RWPE2 (cell line): Measurements from ENCODE around the gene KIDINS220.

ENCODE experiments used
- ATAC-seq: fragments of 200-7000 bp; cut with Tn5 transposase; 3 replicates; pipeline ENCODE4 v1.9.1; 2021; ENCODE audit warnings: low read depth
- DNase-seq: peaks from one replicate; pipeline ENCODE4 v3.0.0-alpha.2; 2020; ENCODE audit warnings: low spot score
- H3K27ac ChIP-seq: fragments of 450-650 bp; 2 replicates; pipeline ENCODE4 v1.5.1; 2017; ENCODE audit warnings: mild to moderate bottlenecking; ENCODE audit not compliant: poor library complexity, severe bottlenecking
- H3K27me3 ChIP-seq: fragments of 250-450 bp; sonication (Bioruptor Pico); 2 replicates; pipeline ENCODE4 v1.5.1; 2021; ENCODE audit warnings: mild to moderate bottlenecking, moderate library complexity; ENCODE audit not compliant: insufficient read depth, poor library complexity, severe bottlenecking
- H3K36me3 ChIP-seq: fragments of 250-450 bp; sonication (Bioruptor Pico); 2 replicates; pipeline ENCODE4 v1.5.1; 2020; ENCODE audit warnings: low read depth, mild to moderate bottlenecking, moderate library complexity
- H3K4me1 ChIP-seq: fragments of 250-450 bp; sonication (Bioruptor Pico); 2 replicates; pipeline ENCODE4 v1.5.1; 2021; ENCODE audit warnings: mild to moderate bottlenecking, moderate library complexity; ENCODE audit not compliant: insufficient read depth, poor library complexity, severe bottlenecking
- H3K4me3 ChIP-seq: fragments of 250-450 bp; sonication (Bioruptor Pico); 2 replicates; pipeline ENCODE4 v1.5.1; 2021; ENCODE audit warnings: mild to moderate bottlenecking, moderate library complexity; ENCODE audit not compliant: severe bottlenecking
- H3K9me3 ChIP-seq: fragments of 250-450 bp; sonication (Bioruptor Pico); 2 replicates; pipeline ENCODE4 v1.5.1; 2021; ENCODE audit warnings: mild to moderate bottlenecking, moderate library complexity; ENCODE audit not compliant: severe bottlenecking
- TF ChIP-seq, protein P1 (sequence below): fragments of 450-650 bp; IDR thresholded peaks from one replicate; pipeline ENCODE4 v1.5.1; 2017; ENCODE audit warnings: mild to moderate bottlenecking, moderate library complexity; ENCODE audit not compliant: poor library complexity, severe bottlenecking

Gene KIDINS220

DNA sequence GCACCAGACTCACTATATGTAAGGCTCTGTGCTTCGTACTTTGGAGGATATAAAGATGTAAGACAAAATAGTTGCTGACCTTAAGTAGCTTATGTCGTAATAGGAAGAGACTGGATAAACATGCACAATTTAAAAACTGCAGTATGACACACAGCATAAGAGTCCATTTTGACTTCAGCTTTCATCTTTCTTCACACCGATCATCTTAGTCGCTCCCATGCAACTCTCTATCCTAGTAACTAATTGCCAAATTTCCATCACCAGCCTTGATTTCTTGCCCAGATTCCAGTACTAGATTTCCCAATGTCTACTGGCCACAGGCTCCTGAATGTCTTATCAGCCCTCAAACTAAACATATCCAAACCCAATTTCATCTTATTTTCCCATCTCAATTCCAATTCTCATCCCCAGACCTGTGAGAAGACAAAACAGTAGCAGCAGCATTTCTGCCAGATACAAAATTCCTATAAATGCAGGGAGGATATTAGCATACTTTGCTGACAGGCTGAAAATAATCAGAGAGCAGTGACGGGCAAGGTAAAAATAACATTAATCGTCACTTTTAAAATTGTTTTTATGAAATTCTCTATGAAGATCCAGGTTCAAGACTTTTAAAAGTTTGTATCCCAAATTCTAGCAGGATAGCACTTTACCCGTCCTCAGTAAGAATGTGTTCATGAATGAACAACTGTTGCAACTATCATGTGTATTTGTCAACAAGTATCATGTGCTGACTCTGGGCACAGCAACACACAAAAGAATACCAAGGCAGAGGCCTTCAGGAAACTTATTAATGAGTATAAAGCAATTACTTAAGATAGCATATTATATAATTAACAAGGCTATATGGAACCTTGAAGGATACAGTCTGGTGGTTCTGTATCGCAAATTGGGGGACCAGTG, 42.2 kb downstream of the KIDINS220 start:
- DNase-seq (no peak), ATAC-seq (no peak)
- peaks cover 34% of the 10 kb centered on the region for H3K36me3 ChIP-seq
- no peaks in the 10 kb centered on the region for H3K4me1 ChIP-seq
- H3K4me3 ChIP-seq: no peak overlapping the region
- no peaks in the 10 kb centered on the region for H3K27me3 ChIP-seq
- no peaks in the 10 kb centered on the region for H3K9me3 ChIP-seq
- H3K27ac ChIP-seq: no peak overlapping the region
- TF ChIP-seq, protein P1, sequence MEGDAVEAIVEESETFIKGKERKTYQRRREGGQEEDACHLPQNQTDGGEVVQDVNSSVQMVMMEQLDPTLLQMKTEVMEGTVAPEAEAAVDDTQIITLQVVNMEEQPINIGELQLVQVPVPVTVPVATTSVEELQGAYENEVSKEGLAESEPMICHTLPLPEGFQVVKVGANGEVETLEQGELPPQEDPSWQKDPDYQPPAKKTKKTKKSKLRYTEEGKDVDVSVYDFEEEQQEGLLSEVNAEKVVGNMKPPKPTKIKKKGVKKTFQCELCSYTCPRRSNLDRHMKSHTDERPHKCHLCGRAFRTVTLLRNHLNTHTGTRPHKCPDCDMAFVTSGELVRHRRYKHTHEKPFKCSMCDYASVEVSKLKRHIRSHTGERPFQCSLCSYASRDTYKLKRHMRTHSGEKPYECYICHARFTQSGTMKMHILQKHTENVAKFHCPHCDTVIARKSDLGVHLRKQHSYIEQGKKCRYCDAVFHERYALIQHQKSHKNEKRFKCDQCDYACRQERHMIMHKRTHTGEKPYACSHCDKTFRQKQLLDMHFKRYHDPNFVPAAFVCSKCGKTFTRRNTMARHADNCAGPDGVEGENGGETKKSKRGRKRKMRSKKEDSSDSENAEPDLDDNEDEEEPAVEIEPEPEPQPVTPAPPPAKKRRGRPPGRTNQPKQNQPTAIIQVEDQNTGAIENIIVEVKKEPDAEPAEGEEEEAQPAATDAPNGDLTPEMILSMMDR: no peak

DNA sequence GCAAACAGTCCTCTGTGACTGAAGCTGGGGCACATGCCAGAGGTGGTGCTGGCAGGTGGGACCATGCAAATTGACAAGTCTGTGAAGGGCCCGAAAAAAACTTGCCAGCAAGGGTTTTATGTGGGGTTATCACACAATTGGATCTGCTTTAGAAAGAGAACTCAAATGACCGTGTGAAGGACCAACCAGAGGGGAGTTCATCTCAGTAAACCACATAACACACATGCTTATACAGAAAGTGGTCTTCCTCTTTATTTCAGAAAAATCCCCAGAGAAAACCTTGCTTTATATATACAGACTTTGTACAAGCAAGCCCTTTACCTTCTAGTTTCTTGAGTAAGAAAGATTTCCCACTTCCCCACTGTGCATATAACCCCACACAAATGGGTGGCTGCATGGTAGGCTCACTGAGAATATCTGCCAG, 46.7 kb downstream of the KIDINS220 start:
- ATAC-seq: no peak
- Histone ChIP-seq H3K27me3 (no peaks in the 10 kb centered on the region), H3K27ac (no peak overlapping the region), H3K4me1 (no peaks in the 10 kb centered on the region), H3K9me3 (no peaks in the 10 kb centered on the region), H3K4me3 (no peak overlapping the region), H3K36me3 (peaks cover 28% of the 10 kb centered on the region)
- TF ChIP-seq, protein P1: no peak
- DNase-seq: no peak

DNA sequence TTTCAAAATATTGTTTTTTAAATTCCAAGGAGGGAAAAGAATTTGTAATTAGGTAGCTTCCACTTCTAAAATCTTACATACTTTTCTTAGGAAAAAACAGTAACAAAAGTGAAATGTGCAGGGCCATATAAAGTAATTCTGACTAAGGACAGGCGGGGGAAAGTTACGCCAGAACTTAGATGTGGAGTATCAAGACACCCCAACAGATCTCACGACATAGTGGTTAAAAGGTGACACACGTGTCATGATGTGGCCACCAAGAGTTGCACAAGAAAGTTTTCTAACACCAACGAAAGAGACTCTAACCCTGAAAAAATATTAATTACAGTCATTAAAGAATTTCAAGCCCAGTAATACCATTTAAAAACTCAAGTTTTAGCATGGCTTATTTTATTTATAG, 51.0 kb downstream of the KIDINS220 start:
- Histone ChIP-seq H3K27me3 (no peaks in the 10 kb centered on the region), H3K4me3 (no peak overlapping the region), H3K36me3 (peaks cover 13% of the 10 kb centered on the region; the same call in 1 of the 2 replicates), H3K9me3 (no peaks in the 10 kb centered on the region), H3K4me1 (no peaks in the 10 kb centered on the region), H3K27ac (no peak overlapping the region)
- ATAC-seq (no peak), DNase-seq (no peak)
- TF ChIP-seq, protein P1: no peak

GRCh38 chr2:8779795-8780671, 57.4 kb downstream of the KIDINS220 start:
- Histone ChIP-seq H3K27ac (no peak overlapping the region), H3K27me3 (no peaks in the 10 kb centered on the region), H3K4me3 (no peak overlapping the region), H3K9me3 (no peaks in the 10 kb centered on the region), H3K36me3 (peaks cover 36% of the 10 kb centered on the region), H3K4me1 (no peaks in the 10 kb centered on the region)
- ATAC-seq (no peak), DNase-seq (no peak)
- TF ChIP-seq, protein P1: no peak
